Raji (cell line): ENCODE results near the gene PLIN1.

Experiments used
- POLR2A ChIP-seq: IDR thresholded peaks from 2 replicates; pipeline ENCODE4 v1.6.1; 2011; ENCODE audit warnings: low read depth, low read length, control low read depth; ENCODE audit not compliant: insufficient read depth

PLIN1 gene

DNA sequence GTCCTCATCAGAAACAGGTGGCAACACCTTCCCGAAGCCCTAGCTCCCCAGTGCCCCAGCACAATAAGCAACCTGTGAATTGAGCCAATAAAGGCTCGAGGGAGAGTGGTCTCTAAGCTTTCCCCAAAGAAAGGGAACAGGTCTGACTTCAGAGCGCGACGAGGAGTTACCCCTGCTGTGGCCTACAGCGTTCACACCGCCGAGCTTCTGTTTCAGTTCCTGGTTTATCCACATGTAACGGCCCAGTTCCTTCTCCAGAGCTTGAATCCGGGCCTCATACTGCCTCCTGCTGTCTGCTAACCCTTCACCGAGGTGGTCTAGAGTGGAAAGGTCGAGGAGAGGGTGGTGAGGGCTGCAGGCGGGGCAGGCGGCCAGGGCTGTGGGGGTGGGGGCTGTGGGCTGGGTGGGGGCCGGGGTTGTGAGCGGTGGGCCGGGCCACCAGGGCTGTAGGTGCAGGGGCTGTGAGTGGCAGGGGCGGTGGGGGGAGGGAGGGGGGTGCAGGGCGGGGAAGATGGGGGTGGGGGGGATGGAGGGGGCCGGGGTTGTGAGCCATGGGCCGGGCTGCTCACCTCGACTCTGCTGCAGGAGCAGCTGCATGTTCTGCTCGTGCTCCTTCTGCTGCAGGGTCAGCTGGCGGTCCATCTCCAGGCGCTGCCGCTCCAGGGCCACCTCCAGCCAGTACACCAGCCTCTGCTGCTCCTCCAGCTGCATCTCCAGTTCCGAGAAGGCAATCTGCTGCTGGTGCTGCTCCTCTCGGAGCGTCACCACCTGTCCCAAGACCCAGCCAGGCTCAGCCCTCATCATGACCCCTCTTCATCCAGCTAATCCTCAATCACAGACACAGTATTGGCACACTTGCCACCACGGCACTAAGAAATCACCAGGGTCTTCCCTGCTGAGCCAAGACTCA lies 50.1 kb downstream of the PLIN1 start:
- no peak for TF ChIP-seq POLR2A

DNA sequence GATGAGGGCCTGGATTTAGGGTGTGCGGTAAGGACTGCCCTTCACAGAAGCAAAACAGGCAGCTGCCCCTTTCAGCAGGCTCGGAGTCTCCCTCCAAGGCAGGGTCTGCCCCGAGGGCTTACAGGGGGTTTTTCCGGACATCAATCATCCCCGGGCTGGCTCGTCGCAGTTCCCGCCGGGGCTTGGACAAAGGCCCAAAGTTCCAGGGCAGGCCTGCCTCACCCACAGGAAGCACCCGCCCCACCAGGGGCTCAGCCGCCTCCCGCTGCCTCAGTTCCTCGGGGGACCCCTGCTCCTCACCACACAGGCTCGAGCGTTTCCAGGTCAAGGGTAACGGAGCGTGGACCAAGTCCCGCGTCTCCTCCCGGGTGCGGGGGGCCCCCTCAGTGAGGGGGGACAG lies 50.9 kb downstream of the PLIN1 start:
- TF ChIP-seq POLR2A: no peak

DNA sequence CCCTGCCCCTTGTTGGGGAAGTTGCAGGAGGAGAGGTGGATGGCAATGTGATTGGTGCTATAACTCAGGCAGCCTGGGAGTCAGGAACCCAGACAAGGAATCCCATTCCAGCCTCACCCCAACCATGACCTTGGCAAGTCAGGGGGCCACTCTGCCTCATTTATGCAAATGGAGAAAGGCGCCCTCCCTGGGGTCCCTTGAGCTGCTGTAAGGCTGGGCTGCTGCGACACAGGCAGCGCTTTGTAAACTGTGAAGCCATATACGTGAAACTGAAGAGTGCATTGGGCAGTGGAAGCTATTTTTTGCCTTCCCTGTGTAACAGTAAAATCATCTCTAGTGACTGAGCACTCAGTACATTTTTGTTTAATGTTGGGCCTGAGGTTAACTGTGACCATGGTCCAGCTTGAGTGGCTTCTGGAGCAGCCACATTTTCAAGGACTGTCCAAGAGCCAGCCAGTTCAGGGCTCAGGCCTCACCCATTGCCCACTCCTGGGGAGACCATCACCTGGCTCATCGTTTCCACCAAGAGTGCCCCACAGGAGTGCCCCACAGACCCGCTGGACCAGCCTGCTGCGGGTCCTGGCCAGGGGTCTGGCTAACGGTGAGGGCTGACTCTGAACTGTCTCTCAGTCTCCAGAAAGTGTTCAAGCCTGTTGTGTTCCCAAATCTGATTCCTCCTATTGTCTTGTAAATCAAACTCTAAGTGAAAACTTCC lies 51.8 kb downstream of the PLIN1 start:
- no peak for TF ChIP-seq POLR2A

DNA sequence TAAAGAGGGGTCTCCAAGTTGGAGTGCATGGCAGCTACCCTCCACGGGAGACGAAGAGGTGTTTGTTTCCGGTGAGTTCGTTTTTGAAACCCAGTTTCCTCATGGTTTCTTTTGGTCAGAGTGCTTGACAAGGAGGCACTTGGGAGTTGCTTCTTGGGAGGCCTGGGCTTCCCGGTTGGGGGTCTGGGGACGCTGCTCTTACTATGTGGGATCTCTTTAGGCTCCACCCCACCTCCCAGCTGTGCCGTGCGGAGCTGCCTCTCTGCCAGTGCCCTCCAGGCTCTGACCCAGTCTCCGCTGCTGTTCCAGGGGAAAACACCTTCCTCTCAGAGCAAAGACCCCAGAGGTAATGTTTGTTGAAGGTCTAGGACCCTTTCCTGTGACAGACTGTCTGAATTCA lies 53.5 kb downstream of the PLIN1 start:
- TF ChIP-seq POLR2A: no peak

DNA sequence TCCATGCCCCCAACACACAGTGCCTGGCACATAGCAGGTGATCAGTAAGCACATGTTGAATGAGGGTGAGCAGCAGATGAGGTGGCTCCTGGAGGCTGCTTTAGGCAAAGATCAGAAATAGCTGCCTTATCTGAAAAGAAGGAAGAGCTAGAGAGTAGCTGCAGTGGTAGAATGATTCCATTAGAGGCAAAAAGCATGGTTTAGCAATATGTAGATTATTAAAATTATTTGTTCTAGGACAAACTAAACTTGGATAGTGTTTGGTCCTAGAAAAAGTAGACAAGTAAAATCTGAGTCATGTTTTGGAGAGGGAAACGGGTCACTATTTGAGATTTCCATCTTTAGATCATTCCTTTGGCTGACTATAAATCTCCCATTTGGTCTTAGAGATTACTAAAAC lies 56.0 kb downstream of the PLIN1 start:
- no peak for TF ChIP-seq POLR2A

DNA sequence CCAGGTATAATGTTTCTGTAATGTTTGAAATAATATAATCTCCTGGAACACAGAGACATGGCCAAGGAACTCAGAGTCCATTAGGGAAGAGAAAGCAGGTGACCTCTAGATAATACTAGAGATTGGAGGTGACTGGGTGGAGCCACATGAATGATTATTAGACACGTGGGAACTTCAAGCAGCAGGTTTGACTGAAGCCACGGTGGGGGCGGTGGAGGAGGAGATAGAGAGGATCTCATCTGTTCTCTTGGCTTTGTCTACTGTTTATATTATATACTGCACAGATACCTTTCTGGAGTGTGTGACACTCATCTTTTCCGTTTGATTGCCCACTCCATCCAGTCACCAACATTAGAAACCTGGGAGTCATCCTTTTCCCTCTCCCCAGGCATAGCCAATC lies 57.6 kb downstream of the PLIN1 start:
- no peak for TF ChIP-seq POLR2A

DNA sequence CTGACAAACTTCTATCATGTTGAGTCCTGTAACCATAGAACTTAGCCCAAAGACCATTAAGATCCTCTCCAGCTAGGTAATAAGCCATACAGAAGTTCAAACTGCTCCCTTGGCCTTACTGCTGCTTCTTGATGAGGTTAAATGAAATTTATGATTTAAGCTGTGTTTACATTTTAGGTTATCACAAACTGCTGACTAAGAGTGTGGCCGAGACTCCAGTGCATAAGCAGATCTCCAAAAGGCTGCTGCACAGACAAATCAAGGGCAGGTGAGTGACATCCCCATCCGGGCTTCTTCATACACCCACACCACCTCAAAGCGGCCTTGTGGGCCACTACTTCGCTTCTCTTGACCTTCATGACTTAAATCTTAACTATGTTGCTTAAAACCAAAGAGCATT lies 62.9 kb downstream of the PLIN1 start:
- TF ChIP-seq POLR2A: no peak

DNA sequence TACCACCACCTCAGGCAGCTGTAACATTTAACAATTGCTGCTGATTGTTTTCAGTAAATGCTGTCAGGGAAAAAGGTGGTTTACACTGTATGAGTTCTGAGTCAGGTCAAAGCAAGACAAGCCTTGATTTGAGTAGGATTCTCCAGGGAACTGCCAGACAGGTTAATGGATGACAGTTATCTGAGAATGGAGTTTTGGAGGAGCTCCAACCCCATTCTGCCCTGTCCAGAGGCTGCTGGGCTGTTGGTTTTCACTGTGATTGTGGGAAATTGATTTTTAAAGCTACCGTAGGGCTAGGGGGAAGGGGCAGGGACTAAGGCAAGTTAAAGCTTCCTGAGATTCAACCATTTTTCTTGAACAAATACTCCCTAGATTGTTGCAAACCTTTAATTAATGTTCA lies 64.0 kb downstream of the PLIN1 start:
- no peak for TF ChIP-seq POLR2A
